Stimulated activated CD4-positive, alpha-beta T cell treated with anti-CD3 and anti-CD28 coated beads, Interleukin-15, amount 100 ng/mL, for 24 hours (primary cell): ENCODE data around the gene PLA2G15.

Experiments
- DNase-seq: peaks from one replicate; pipeline ENCODE4 v3.0.0-alpha.2; 2020

Gene PLA2G15

GRCh38 chr16:68255712-68256111 is 10.5 kb downstream of the PLA2G15 start:
- no peak for DNase-seq

GRCh38 chr16:68257251-68257905 is 12.2 kb downstream of the PLA2G15 start:
- DNase-seq, result no peak

- DNase-seq, result no peak
Measured at GRCh38 chr16:68257906-68258800, 13.0 kb downstream of the PLA2G15 start.

DNA sequence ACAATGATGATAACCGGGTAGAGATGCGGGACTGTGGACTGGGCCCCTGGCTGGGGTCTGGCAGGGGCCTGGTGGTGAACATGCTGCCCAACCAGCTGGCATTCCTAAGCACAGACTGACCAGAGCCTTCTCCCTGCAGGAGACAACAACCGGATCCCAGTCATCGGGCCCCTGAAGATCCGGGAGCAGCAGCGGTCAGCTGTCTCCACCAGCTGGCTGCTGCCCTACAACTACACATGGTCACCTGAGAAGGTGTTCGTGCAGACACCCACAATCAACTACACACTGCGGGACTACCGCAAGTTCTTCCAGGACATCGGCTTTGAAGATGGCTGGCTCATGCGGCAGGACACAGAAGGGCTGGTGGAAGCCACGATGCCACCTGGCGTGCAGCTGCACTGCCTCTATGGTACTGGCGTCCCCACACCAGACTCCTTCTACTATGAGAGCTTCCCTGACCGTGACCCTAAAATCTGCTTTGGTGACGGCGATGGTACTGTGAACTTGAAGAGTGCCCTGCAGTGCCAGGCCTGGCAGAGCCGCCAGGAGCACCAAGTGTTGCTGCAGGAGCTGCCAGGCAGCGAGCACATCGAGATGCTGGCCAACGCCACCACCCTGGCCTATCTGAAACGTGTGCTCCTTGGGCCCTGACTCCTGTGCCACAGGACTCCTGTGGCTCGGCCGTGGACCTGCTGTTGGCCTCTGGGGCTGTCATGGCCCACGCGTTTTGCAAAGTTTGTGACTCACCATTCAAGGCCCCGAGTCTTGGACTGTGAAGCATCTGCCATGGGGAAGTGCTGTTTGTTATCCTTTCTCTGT is 14.0 kb downstream of the PLA2G15 start:
- no peak for DNase-seq

DNA sequence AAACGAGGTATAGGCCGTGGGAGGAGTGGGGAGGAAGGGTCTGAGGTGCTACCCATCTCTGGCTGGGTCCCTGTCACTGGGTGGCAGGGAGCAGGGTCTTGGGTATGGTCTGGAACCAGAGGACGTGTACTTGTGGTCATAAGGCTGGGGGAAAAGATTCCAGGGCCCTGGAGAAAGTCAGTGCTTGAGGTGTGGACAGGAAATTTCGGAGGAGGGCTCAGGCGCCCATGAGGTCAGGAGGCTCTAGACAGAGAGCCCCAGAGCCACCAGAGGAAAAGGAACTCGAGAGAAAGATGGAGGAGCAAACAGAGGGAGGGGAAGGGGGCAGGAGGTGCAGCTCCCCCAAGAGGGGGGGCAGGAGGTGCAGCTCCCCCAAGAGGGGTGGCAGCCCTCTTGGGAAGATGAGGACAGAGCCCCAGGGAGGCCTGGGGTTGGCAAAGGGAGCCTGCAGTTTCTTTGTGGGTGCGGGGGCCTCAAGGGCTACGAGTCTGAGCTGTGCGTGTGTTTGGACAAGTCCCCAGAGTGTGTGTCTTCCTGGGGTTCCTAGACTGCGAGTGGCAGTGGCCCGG is 18.5 kb downstream of the PLA2G15 start:
- no peak for DNase-seq

DNA sequence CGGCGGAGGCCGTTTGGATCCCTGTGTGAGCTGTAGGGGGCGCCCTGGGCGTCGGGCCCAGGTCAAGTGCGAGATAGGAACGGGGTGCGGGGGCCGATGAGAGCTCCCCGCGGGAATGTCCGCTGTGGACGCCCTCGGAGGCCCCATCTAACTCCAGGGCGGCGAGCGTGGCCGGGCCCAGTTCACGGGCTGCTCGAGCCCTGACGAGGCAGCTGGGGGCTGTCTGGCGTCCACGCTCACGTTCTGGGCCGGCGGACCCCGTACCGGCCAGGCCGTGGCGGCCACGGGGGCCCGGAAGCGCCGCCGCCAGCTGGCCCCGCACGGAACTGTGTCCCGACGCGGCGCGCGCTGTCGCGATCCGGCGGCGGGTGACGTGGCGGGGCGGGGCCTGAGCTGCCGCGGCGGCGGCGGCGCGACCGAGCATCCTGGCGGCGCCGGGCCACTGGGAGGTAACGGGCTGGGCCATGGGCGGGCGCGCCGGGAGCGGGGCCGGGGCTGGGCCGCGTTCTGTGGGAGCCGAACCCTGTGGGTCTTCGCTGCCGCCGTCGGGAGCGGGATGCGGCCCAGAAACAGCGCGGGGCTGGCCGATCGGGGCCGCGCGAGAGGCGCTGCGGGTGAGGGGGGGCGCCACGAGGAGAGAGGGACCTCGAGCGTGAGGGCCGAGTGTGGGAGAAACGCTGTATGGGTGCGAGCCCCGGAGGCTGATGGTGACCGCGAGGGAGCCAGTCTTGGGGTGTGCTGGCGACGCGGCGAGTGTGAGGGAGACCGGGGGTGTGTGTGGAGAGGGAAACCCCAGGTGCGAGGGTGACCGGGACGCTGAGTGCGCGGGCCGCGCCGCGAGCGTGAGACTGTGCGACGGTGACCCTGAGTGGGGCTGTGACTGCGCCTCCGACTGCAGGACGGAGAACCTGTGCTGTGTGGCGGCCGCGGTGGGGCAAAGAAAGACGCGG is 19.2 kb downstream of the PLA2G15 start, which contains the start of gene SLC7A6:
SLC7A6 (plus strand) TSS at position 399 of the 950 bp plus-strand sequence. CDS start 10,201 bp downstream, outside the sequence.
- DNase-seq, result peak; percentile 92

GRCh38 chr16:68265078-68265920 is 20.1 kb downstream of the PLA2G15 start:
- peak; percentile 74 for DNase-seq

- DNase-seq, result no peak
Measured at GRCh38 chr16:68267612-68268405, 22.6 kb downstream of the PLA2G15 start.

- DNase-seq, result no peak
Measured at GRCh38 chr16:68269793-68270192, 24.6 kb downstream of the PLA2G15 start.

DNA sequence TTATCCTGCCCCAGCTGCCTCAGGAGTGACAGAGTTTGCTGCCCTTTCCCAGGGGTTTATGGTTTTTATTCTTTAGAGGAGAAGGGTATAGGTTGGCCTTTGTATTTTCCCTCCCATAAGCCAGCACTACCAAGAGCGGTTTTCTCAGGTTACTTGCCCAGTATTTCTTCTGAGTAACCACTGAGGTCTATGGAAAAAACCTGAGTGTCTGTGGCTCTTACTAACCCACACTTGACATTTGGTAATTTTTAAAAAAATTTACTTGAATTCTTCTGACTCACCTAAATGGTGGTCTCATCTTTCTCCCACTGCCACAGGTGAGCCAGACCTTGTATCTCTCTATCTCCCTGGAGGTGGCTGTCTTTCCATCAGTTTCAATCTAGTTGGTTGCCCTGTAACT is 25.2 kb downstream of the PLA2G15 start:
- DNase-seq, result no peak

- DNase-seq, result peak; percentile 39
Measured at GRCh38 chr16:68272507-68273209, 27.5 kb downstream of the PLA2G15 start.

DNA sequence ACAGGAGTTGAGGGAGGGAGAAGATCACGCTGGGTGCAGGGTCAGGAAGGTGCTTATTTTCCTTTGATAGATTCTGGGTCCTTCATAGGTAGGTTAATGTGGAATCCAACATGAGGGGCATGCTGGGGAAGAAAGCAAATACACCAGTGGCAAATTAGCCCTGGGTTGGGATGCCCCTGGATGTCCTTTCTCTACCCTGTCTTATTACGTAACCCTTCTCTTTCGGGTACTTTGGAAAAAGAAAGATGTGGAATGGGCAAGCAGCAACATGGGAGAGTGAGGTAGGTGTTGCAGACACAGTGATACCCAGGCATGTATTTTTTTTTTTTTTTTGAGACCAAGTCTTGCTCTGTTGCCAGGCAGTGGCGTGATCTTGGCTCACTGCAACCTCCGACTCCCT is 28.3 kb downstream of the PLA2G15 start:
- DNase-seq, result no peak

DNA sequence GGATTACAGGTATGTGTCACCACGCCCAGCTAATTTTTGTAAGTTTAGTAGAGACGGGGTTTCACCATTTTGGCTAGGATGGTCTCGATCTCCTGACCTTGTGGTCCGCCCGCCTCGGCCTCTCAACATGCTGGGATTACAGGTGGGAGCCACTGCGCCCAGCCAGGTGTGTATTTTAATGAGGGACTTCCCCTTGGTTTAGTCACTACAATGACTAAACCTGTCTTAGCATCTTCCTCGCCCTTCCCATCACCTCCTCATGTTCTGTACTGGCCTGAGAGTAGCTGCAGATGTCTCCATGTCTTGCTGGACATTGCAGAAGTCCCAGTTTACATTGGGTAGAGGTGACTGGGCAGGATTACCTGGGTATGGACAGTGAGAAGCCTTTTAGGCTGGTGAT is 28.7 kb downstream of the PLA2G15 start:
- DNase-seq, result no peak

GRCh38 chr16:68274441-68274840 is 29.3 kb downstream of the PLA2G15 start:
- DNase-seq, result no peak

DNA sequence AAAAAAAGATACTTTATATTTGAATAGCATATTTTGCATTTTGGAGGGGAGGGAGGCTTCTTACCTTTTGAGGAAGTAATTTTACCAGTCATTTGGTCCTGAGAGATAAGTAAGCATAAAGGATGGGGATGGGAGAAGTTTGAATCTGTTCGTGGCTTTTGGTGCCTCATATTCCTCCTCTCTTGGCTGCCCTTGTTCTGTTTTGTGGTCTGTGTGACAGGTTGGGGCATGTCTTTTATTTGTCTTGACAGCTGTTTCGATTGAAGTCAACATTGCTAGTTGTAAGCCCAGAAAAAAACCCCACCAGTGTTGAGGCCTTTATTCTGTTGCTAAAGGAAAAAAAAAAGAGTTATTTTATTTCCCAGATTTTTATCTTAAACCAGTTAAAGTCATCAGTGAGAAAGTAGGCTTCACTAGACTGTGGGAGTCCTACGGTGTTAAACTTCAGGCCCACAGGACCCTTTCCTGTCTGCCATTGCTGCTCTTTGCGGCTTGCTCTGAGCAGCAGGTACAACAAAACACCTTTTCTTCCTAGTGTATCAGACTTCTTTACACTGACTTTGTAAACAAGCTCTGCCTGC is 30.5 kb downstream of the PLA2G15 start:
- DNase-seq, result peak; percentile 38

DNA sequence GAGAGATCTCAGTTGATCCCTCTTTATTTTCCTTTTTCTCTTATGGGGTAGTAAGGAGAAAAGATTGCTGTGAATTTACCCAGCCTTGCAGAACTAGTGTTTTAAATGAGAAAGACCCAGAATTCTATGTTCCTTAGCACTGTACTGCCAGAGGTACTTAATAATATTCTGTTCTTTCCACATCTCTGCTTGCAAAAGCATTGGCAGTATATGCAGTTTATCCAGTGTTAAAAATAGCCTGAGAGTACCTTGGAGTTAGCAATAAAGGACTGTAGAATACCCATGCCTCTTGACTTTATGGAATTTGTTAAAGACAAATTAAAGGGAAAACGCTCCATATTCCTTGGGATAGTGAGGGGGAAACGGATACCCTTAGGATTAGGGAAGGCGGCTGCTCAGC is 31.1 kb downstream of the PLA2G15 start:
- no peak for DNase-seq

DNA sequence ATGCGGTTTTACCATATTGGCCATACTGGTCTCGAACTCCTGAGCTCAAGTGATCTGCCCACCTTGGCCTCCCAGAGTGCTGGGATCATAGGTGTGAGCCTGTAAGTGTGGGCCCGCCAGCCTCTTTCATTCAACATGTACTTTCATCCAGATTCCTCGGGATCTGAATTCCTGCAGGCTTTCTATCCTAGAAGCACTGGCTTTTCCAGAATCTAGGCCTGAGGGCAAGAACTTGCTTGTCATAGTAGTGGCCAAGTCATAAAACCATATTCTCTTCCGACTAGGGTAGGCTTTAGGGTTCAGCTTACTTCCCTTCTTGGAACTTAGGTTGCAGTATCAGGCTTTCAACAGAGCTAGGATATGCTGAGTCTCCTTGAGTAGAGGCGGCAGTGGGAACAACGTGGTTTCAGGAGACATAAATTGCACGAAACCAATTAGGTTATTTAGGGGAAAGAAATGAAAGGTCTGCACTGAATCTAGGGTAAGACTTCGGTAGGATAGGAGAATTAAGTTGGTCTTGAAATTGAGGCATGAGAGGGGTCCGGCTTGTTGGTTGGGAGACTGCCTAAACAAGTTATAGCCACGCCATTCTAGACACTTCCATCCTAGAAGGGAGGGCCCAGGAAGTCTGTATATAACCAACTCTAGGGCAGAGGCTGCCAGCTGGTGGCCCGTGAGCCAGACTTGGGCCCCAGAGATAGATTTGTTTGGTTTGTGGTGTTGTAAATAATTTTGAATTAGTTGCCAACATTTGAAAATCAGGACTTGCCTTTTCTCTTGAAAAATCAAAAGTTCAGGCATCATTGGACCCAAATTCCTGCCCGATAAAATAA is 34.8 kb downstream of the PLA2G15 start:
- DNase-seq, result no peak
